Erythroblast (primary cell): Measurements from ENCODE around the gene PCDHGA2.
"Not testable (repeated sequence)": the region's sequence is repeated elsewhere in the genome, so short reads cannot be mapped to it uniquely, and the experiment has no call there.

Experiments used
- GATA1 ChIP-seq: IDR thresholded peaks from 2 replicates; pipeline ENCODE4 v1.6.1; 2011; ENCODE audit warnings: low read depth, mild to moderate bottlenecking, control low read depth, low read length, moderate library complexity
- POLR2A ChIP-seq: IDR thresholded peaks from 2 replicates; pipeline ENCODE4 v1.6.1; 2011; ENCODE audit warnings: mild to moderate bottlenecking, low read length

- TF ChIP-seq POLR2A, GATA1: not testable (repeated sequence)
These were observed 21.6 kb upstream of the PCDHGA2 start for GRCh38 chr5:141316963-141317362.
